ENCODE results near the gene DNAAF2. TPM values are rescaled to one million over a fixed set of nuclear protein-coding genes. Genes with fewer than 3 reads are reported as not detected.

DNAAF2 gene
- total RNA-seq, 2 donors from 2014 or later = 8.6 to 9.1 TPM

GRCh38 chr14:49598485-49599300, 36.4 kb downstream of the DNAAF2 start, which contains the start of gene LRR1:
Gene LRR1 (plus strand): TSS chr14:49598940. CDS start chr14:49599021, 81 bp downstream.
- H3K4me1 ChIP-seq (ENCODE audit: control insufficient read depth in 1 of 2, low read depth in 2 of 2) = peaks cover 0 to 11% of the 10 kb centered on the region in 2 donors
- H3K27ac ChIP-seq = peak within 1 kb of the TSS; percentile 94 to 98
- peak; percentile 58 for ATAC-seq (ENCODE audit: insufficient number of reproducible peaks, low FRiP score, low read depth)
- no peaks in the 10 kb centered on the region for H3K27me3 ChIP-seq (replicated peaks; ENCODE audit: insufficient read depth)
- H3K36me3 ChIP-seq = no peaks in the 10 kb centered on the region
- H3K4me3 ChIP-seq = peak within 1 kb of the TSS; percentile 96
- H3K9me3 ChIP-seq = no peaks in the 10 kb centered on the region
- peak; percentile 26 for TF ChIP-seq CTCF (IDR thresholded peaks at IDR 0.05)
- DNase-seq (ENCODE audit: low spot score) = peak; percentile 14

GRCh38 chr14:49598189-49598484, 36.9 kb downstream of the DNAAF2 start:
- no peak for ATAC-seq (ENCODE audit: insufficient number of reproducible peaks, low FRiP score, low read depth)
- no peaks in the 10 kb centered on the region for H3K9me3 ChIP-seq
- peak overlapping the region; percentile 94 to 98 for H3K27ac ChIP-seq
- no peaks in the 10 kb centered on the region for H3K36me3 ChIP-seq
- DNase-seq (ENCODE audit: low spot score) = no peak
- peak overlapping the region; percentile 96 for H3K4me3 ChIP-seq
- no peak for TF ChIP-seq CTCF (IDR thresholded peaks at IDR 0.05)
- no peaks in the 10 kb centered on the region for H3K27me3 ChIP-seq (replicated peaks; ENCODE audit: insufficient read depth)
- peaks cover 0 to 11% of the 10 kb centered on the region in 2 donors for H3K4me1 ChIP-seq (ENCODE audit: control insufficient read depth in 1 of 2, low read depth in 2 of 2)

GRCh38 chr14:49594347-49595091, 40.5 kb downstream of the DNAAF2 start:
- Histone ChIP-seq H3K9me3 (no peaks in the 10 kb centered on the region), H3K36me3 (no peaks in the 10 kb centered on the region), H3K4me3 (no peak overlapping the region), H3K27me3 (replicated peaks; ENCODE audit: insufficient read depth) (no peaks in the 10 kb centered on the region), H3K27ac (no peak overlapping the region), H3K4me1 (ENCODE audit: control insufficient read depth in 1 of 2, low read depth in 2 of 2) (peaks cover 0 to 8% of the 10 kb centered on the region in 2 donors)
- no peak for TF ChIP-seq CTCF (IDR thresholded peaks at IDR 0.05)
- DNase-seq (ENCODE audit: low spot score) (no peak), ATAC-seq (ENCODE audit: insufficient number of reproducible peaks, low FRiP score, low read depth) (no peak)

GRCh38 chr14:49593016-49593415, 42.0 kb downstream of the DNAAF2 start:
- no peaks in the 10 kb centered on the region for H3K9me3 ChIP-seq
- no peak overlapping the region for H3K27ac ChIP-seq
- no peak overlapping the region for H3K4me3 ChIP-seq
- H3K4me1 ChIP-seq (ENCODE audit: control insufficient read depth in 1 of 2, low read depth in 2 of 2) = peaks cover 0 to 8% of the 10 kb centered on the region in 2 donors
- DNase-seq (ENCODE audit: low spot score) (no peak), ATAC-seq (ENCODE audit: insufficient number of reproducible peaks, low FRiP score, low read depth) (no peak)
- H3K27me3 ChIP-seq (replicated peaks; ENCODE audit: insufficient read depth) = no peaks in the 10 kb centered on the region
- H3K36me3 ChIP-seq = no peaks in the 10 kb centered on the region
- TF ChIP-seq CTCF (IDR thresholded peaks at IDR 0.05) = no peak

GRCh38 chr14:49589387-49589786, 45.7 kb downstream of the DNAAF2 start:
- H3K27ac ChIP-seq = no peak overlapping the region
- H3K4me1 ChIP-seq (ENCODE audit: control insufficient read depth in 1 of 2, low read depth in 2 of 2) = peaks cover 8 to 11% of the 10 kb centered on the region in 2 donors
- H3K36me3 ChIP-seq = no peaks in the 10 kb centered on the region
- no peak for TF ChIP-seq CTCF (IDR thresholded peaks at IDR 0.05)
- no peaks in the 10 kb centered on the region for H3K27me3 ChIP-seq (replicated peaks; ENCODE audit: insufficient read depth)
- ATAC-seq (ENCODE audit: insufficient number of reproducible peaks, low FRiP score, low read depth) (no peak), DNase-seq (ENCODE audit: low spot score) (no peak)
- H3K9me3 ChIP-seq = no peaks in the 10 kb centered on the region
- no peak overlapping the region for H3K4me3 ChIP-seq
